Measurements from ENCODE around the gene NR3C2. TPM values are rescaled to one million over a fixed set of nuclear protein-coding genes. Genes with fewer than 3 reads are reported as not detected.

The NR3C2 gene
- total RNA-seq, 1 experiment from 2014 or later = 2.7 TPM

- ChIA-PET CTCF (no interaction called here), POLR2A (no interaction called here), RAD21 (ENCODE audit: low non-redundant PET in 1 of 2, low total read pairs in 2 of 2, uncharacterized antibody in 2 of 2, unreplicated experiment in 2 of 2) (no interaction called here)
- H3K4me2 ChIP-seq (ENCODE audit: low read length) = no peak overlapping the region
- no peaks in the 10 kb centered on the region for H4K20me1 ChIP-seq (ENCODE audit: insufficient read depth)
- H3K4me1 ChIP-seq (ENCODE audit: control insufficient read depth in 1 of 2, insufficient read depth in 2 of 2, low read length in 2 of 2) = no peaks in the 10 kb centered on the region
- TF ChIP-seq MAX (IDR thresholded peaks at IDR 0.05) (no peak), ZNF274 (IDR thresholded peaks at IDR 0.05; ENCODE audit: low read depth, low read length) (no peak), RAD21 (IDR thresholded peaks at IDR 0.05; ENCODE audit: low read depth) (no peak), ATF3 (IDR thresholded peaks at IDR 0.05) (no peak), SP1 (IDR thresholded peaks at IDR 0.05; ENCODE audit: low read depth) (no peak), CTCF (IDR thresholded peaks at IDR 0.05 in 2 of 3, conservative IDR thresholded peaks at IDR 0.05 in 1 of 3; ENCODE audit: borderline replicate concordance in 1 of 3, insufficient read depth in 1 of 3, low read depth in 2 of 3, low read length in 2 of 3) (no peak), ELF1 (IDR thresholded peaks at IDR 0.05; ENCODE audit: borderline replicate concordance, low read depth) (no peak), FOSL1 (IDR thresholded peaks at IDR 0.05; ENCODE audit: low read depth) (no peak), TCF7L2 (IDR thresholded peaks at IDR 0.05; ENCODE audit: borderline replicate concordance, extremely low read depth, insufficient read depth, insufficient read length) (no peak), POLR2A (IDR thresholded peaks at IDR 0.05; ENCODE audit: borderline replicate concordance, extremely low read depth, insufficient read depth, insufficient read length) (no peak), CEBPB (IDR thresholded peaks at IDR 0.05; ENCODE audit: low read depth) (no peak), POLR2AphosphoS5 (IDR thresholded peaks at IDR 0.05; ENCODE audit: low read depth, low read length) (no peak), REST (IDR thresholded peaks at IDR 0.05; ENCODE audit: low read depth) (no peak), ZFX (IDR thresholded peaks at IDR 0.05) (no peak), EZH2 (IDR thresholded peaks at IDR 0.05) (no peak), JUND (IDR thresholded peaks at IDR 0.05) (no peak), SRF (IDR thresholded peaks at IDR 0.05; ENCODE audit: low read depth) (no peak), EZH2phosphoT487 (IDR thresholded peaks at IDR 0.05; ENCODE audit: borderline replicate concordance) (no peak)
- ATAC-seq (no peak), DNase-seq (ENCODE audit: low read depth, low spot score) (no peak)
- no peaks in the 10 kb centered on the region for H3K79me2 ChIP-seq (ENCODE audit: insufficient read depth, low read length)
- no peak overlapping the region for H3K27ac ChIP-seq (ENCODE audit: low read depth, low read length)
- H3K9me2 ChIP-seq (ENCODE audit: insufficient read depth) = no peaks in the 10 kb centered on the region
- no peak overlapping the region for H3K9ac ChIP-seq (ENCODE audit: low read length)
- H3K9me3 ChIP-seq (ENCODE audit: control insufficient read depth in 1 of 2, insufficient read depth in 1 of 2, low read depth in 1 of 2, low read length in 2 of 2) = no peaks in the 10 kb centered on the region
- no peak overlapping the region for H2AFZ ChIP-seq (ENCODE audit: low read depth, low read length, poor library complexity, severe bottlenecking)
- no TSS peak for BruUV-seq (replicated peaks)
- H3K36me3 ChIP-seq (ENCODE audit: control insufficient read depth in 1 of 2, insufficient read depth in 2 of 2, low read length in 2 of 2) = no peaks in the 10 kb centered on the region
- H3K27me3 ChIP-seq (ENCODE audit: insufficient read depth, low read length) = no peaks in the 10 kb centered on the region
- intact Hi-C loops (cut with micrococcal nuclease) = no loop called here
- no peak overlapping the region for H3K4me3 ChIP-seq (replicated peaks in 1 of 2; ENCODE audit: low read depth in 1 of 2, low read length in 2 of 2)
Observed at GRCh38 chr4:148253768-148254167, 188.4 kb downstream of the NR3C2 start.
